HG02588 (cell line): ENCODE measurements around the gene NKX1-2.
"Not testable (repeated sequence)": the region's sequence is repeated elsewhere in the genome, so short reads cannot be mapped to it uniquely, and the experiment has no call there.

Experiments used
- ATAC-seq: cut with Tn5 transposase; IDR thresholded peaks from one replicate; pipeline ENCODE4 v1.9.1; 2021; ENCODE audit warnings: mild to moderate bottlenecking, moderate library complexity; ENCODE audit not compliant: unreplicated experiment

NKX1-2 gene

GRCh38 chr10:124453960-124454610, 4.2 kb upstream of the NKX1-2 start:
- no peak for ATAC-seq

- no peak for ATAC-seq
Observed at GRCh38 chr10:124451276-124451675, 1.4 kb upstream of the NKX1-2 start.

DNA sequence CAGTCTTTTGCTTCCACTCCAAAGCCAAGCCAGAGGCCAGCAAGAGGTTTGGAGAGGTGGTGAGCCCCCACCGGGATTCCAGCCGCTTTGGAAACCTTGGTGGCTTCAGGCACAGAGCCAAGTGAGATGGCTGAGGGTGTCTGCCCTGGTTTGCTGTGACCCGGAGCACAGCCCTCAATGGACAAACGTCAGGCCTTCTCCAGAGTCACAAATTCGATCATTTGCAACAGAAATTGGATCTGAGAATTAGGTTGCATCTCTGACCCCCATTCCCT, 885 bp upstream of the NKX1-2 start:
- ATAC-seq = no peak

DNA sequence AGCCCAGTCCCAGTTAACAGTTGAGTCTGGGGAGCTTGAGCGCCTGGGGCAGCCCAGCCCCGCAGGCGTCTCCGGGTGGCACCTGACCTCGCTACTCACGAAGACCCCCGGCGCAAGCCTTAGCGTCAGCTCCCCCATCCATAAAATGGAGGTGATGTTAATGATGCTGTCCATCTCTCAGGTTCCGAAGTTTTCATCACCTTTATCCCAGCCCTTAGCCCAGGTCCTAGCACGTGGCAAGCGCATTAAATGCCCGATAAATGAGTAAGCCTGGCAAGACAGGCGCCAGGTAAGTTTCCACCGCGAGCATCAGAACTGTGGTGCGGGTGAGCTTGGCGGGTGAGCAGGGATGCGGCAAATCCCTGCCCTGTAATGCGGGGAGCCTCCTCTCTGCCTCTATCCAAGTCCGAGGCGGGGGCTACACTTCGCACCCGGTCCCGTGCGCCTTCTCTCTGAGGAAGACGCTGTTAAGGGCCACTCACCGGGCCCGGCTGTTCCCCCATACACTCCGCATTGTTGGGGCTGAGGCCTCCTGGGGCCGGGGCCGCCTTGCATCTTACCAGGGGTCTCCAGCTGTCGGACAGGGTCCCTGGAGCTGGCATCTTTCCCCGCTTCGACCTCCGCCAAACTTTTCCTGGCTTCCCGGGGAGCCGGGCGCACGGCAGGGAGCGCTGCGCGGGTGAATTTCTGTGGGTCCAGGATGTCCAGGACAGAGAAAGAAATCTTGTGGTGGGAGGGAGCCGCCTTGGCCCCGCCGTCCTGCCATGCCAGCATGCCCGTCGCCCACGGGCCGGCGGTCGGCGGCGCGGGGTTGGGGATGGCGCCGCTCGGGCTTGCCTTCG, 444 bp downstream of the NKX1-2 start:
- ATAC-seq = no peak

DNA sequence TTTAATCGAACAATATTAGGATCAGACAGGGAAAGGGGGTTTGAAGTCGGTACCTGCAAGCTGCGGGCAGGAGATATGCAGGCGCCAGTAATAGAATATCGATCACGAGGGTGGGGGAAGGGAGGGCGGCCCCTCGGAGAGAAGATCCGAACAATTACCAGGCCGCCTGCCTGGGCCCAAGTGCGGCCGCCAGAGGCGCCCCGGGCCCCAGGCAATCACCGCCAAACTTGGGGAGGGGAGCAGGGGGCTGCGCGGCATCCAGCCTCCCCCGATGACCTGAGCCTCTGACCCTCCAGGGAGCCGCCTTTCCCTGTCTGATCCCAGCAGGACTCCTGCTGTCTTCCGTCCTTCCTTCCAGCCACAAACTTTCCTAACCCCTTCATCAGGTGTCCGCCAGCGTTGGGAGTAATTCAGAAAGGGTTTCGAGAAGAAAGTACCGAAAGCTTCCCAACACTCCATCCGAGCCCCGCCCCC, 1.1 kb downstream of the NKX1-2 start:
- no peak for ATAC-seq

GRCh38 chr10:124447751-124448466, 1.9 kb downstream of the NKX1-2 start:
- no peak for ATAC-seq

GRCh38 chr10:124446830-124447750, 2.7 kb downstream of the NKX1-2 start:
- no peak for ATAC-seq

- ATAC-seq = not testable (repeated sequence)
Observed at GRCh38 chr10:124441694-124442093, 8.1 kb downstream of the NKX1-2 start.

DNA sequence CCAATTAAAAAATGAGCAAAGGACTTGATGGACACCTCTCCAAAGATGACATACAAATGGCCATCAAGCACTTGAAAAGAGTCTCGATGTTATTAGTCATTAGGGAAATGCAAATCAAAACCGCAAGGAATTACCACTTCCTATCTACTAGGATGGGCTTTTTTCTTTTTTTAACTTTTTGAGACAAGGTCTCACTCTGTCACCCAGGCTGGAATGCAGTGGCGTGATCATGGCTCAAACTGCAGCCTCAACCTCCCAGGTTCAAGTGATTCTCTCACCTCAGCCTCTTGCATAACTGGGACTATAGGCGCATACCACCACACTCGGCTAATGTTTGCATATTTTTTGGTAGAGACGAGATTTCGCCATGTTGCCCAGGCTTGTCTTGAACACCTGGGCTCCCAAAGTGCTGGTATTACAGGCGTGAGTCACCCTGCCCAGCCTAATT, 13.6 kb downstream of the NKX1-2 start:
- ATAC-seq = peak; percentile 46

- not testable (repeated sequence) for ATAC-seq
Observed at GRCh38 chr10:124435683-124436082, 14.2 kb downstream of the NKX1-2 start.

- no peak for ATAC-seq
Observed at GRCh38 chr10:124433461-124433860, 16.4 kb downstream of the NKX1-2 start.

- no peak for ATAC-seq
Observed at GRCh38 chr10:124430077-124430476, 19.8 kb downstream of the NKX1-2 start.

- ATAC-seq = no peak
Observed at GRCh38 chr10:124429576-124429975, 20.3 kb downstream of the NKX1-2 start.

DNA sequence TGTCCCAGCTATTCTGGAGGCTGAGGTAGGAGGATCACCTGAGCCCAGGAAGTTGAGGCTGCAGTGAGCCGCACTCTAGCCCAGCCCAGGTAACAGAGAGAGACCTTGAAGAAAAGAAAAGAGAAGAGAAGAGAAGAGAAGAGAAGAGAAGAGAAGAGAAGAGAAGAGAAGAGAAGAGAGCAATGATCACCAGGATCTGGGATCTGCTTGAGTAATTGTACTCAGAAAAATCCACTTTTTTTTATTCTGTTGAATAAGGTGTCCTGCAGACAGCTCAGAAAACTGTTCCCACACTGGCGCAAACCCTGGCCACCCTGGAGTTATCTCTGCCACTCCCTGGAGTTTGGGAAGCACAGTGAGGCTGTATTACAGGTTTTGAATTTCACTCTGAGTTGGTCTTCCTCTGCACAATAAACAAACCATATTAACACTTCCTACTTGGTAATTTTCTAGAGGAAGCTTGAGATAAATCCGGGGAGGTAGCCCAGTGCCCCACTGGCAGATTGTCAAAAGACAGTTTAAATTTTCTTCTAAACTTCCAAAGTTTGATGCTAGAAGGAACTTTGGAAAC, 21.5 kb downstream of the NKX1-2 start:
- ATAC-seq = no peak

GRCh38 chr10:124425227-124425962, 24.4 kb downstream of the NKX1-2 start:
- no peak for ATAC-seq

DNA sequence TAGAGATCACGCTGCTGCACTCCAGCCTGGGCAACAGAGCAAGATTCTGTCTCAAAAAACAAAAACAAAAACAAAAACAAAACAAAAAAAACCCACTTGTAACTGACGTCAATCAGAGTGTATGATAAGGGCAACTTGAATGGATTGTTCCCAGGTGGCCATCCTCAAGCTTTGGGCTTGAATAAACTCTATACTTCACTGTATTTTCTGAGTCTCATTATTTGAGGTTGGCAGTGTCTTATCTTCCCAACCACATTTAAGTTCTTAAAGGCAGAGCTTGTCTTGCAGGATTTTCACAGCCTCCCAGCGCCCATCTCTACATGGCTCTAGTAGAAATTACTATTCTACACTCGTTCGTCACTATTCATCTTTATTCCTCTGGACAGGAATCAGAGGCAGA, 26.0 kb downstream of the NKX1-2 start:
- ATAC-seq = no peak

DNA sequence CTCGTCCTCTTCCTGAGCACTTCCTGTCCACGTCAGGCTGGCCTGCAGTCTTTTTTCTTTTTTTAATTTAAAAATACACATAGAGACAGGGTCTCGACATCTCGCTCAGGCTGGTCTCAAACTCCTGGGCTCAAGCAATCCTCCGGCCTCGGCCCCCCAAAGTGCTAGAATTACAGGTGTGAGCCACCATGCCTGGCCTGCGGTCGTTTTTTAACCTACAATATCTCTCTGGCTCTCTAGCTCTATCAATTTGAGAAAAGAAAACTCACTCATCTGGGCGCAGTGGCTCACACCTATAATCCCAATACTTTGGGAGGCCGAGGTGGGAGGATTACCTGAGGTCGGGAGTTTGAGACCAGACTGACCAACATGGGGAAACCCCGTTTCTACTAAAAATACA, 27.1 kb downstream of the NKX1-2 start:
- ATAC-seq = no peak

GRCh38 chr10:124420254-124420653, 29.6 kb downstream of the NKX1-2 start:
- ATAC-seq = no peak

DNA sequence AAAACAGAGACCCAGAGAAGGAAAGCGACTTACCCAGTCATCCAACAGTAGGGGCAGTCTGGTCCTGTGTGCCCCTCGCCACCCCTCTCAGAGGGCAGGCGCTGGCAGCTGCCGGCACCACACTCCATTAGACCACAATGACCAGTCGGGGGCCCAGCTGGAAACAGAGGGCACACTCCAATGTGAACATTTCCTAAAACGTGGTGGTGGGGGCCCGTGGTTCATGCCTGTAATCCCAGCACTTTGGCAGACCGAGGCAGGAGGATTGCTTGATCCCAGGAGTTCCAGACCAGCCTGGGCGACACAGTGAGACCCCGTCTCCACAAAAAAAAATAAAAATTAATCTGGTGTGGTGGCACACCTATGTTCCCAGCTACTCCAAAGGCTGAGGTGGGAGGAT, 30.2 kb downstream of the NKX1-2 start:
- no peak for ATAC-seq
